ENCODE data around the gene UBE4B.
A peak's percentile ranks its signal among the peaks of the same experiment; 100 is the strongest.

Gene UBE4B

DNA sequence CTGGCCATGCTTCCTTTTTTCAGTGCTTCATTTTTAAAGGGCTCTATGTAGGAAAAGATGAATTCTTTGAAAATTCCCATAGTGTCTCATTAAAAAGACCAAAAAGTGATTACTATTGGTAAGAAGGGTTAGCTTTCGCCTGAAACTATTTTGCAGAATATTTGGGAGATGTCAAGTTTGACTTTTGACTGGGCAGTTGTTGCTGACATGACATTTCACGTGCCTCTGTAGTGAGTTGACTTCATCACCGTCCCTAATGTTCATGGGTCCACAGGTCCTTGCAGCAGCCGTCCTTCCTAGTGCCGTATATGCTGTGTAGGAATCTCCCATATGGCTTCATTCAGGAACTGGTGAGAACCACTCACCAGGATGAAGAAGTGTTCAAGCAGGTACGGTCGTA is 88.9 kb downstream of the UBE4B start:
- DNase-seq = no peak

- DNase-seq = no peak
Measured at GRCh38 chr1:10122926-10123325, 90.2 kb downstream of the UBE4B start.

DNA sequence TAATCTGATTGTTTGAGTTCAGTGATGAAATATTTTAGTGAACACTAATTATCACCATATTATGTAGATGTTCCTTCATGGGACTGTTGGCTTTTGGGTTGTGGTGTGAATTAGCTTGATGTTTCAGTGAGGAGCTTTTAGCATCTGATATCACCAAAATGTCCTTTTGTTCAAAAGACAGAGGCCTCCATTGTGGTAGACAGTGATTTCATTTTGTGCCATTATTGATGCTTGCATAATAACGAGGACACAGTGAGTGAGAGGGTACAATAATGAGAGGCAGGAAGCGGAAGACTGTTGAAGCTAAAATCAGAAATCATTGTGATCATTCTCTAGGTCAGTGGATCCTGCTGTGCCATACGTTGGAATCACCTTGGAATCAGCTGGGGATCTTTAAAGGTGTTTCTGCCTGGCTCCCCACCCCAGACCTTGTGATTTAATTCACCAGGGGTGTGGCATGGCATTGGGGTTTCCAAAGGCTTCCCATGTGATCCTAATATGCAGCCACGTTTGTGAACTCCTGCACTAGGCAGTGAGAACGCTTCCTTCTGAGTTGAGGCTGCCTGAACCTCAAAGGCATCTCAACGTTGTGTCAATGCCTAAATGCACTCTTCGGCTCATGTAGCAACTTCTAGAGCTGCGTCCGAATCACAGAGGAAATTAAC is 95.5 kb downstream of the UBE4B start:
- DNase-seq = no peak

DNA sequence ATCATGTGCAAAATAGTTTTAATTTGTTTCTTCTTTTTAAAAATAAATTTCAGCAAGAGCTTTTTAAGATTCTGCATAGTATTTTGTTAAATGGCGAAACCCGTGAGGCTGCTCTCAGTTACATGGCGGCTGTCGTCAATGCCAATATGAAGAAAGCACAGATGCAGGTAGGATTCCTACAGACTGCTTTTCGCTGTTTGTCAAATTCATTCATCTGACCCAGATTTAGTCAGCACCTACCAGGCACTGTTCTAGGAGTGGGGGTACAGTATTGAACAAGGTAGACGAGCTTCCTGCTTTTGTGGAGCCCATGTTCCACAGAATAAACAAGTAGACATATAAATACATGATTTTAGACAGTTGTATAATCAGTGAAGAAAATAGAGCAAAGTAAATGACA is 99.6 kb downstream of the UBE4B start:
- no peak for DNase-seq

DNA sequence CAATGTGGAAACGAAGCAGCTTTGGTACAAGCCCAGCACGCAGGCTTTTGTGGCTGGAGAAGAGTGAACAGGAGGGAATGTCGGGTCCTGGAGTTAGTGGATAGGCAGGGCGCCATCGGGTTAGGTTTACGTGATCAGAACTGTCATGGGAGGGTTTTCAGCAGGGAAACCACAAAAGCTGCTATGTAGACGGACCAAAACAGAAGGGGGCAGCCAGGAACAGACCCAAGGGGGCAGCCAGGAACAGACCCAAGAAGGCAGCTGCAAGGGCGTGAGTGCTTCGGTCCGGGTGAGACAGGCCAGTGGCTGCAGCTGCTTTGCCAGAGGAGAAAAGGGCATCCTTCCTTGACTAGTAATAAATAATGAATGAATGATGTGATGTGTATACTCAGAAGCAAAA is 100.1 kb downstream of the UBE4B start:
- DNase-seq = no peak

DNA sequence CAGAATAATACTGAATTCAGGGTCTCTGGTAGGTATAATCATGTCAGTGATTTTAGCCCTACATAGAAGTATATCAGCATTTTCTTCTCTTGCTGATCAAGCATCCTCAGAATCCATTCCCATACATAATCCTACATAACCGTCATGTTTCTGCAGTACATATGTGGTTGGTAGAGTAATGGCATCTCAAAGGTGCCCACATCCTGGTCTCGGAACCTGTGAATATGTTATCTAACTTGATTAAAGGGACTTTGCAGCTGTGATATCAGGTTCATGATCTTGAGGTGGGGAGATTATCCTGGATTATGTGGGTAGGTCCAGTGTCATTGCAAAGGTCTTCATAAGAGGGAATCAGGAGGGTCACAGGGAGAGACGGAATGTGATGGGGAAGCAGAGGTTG is 108.2 kb downstream of the UBE4B start:
- DNase-seq = no peak

DNA sequence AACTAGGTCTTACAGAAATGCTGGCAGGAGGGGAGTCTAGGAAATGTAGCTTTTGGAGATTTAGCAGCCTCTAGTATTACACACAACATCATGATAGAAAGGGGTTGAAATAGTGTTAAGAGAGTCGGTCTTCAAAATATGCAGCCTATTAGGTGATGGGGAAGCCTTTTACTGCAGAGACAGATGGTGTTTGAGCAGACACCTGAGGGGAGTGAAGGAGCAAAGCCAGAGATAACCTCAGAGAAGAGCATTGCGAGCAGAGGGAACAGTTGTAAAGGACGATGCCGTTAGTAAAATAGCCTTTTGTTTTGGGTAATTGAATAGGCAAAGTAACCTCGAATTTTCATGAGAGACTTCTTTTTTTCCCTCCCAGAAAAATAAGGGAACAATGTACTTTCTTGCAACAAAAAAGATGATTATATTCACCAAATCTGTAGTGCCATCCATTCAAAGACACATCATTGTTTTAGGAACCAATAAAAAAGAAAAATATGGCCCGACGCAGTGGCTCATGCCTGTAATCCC is 111.3 kb downstream of the UBE4B start:
- no peak for DNase-seq

GRCh38 chr1:10146391-10146790 is 113.6 kb downstream of the UBE4B start:
- no peak for DNase-seq

DNA sequence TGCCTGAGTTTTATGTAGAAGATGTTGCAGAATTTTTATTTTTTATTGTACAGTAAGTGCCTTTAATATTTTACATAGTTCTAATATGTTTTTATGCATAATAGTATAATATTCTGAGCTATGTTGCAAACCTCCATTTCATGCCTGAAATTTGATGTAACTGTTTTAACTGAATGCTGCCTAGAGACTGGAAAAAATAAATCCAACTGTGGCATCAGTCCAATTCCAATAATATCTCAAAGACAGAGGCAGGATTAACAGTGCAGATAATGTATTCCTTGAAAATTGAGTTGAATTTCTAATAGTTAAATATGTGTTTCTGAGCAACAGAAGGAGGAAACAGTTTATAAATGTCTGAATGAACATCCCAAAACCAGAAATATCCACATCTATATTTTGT is 116.5 kb downstream of the UBE4B start:
- no peak for DNase-seq

DNA sequence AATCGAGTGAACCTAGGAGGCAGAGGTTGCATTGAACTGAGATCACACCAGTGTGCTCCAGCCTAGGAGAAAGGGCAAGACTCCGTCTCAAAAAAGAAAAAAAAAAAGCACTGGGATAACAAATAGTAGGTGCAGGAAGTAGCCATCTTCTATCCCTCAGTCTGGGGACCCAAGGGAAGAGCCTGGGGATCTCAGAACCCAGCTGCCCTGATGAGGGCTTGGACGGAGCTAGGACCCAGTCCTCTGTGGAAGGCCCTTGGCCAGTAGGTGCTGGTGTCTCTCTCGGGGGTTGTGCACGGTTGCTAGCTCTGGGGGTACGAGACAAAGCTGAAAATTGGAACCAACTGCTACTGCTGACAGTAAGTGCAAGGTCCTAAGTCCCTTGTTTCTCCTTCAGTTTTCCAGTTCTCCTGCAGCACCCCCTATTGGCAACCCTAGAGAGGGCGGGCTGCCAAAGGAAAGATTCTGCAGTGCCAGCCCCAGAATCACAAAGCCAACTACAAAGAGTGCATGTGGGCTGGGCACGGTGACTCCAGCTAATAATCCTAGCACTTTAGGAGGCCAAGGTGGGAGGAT is 120.0 kb downstream of the UBE4B start:
- DNase-seq = peak; percentile 65 to 84

GRCh38 chr1:10155087-10155712 is 122.4 kb downstream of the UBE4B start:
- no peak for DNase-seq

GRCh38 chr1:10160173-10160572 is 127.4 kb downstream of the UBE4B start:
- no peak for DNase-seq

DNA sequence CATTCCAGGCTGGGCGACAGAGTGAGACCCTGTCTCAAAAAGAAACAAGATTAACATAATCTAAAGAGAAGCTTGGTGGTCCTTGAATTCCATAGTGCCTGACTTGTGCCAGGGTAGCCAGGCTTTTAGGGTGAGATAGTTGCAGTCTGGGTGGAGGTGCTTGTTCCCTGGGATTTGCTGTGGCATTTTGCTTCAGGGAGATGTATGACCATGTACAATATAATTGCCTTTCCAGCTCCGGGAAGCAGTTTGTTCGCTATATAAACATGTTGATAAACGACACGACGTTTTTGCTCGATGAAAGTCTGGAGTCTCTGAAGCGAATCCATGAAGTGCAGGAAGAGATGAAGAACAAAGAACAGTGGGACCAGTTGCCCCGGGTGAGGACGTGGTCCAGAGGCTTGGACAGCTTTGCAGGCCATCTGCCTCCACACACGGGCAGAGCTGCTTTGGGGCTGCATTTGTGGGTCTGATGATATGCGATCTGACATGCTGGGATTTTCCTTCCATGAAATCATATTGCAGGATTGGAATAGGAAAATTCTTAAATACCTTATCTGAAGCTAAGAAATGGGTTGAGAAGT is 128.2 kb downstream of the UBE4B start:
- DNase-seq = peak in 1 of 2 experiments; percentile 9

DNA sequence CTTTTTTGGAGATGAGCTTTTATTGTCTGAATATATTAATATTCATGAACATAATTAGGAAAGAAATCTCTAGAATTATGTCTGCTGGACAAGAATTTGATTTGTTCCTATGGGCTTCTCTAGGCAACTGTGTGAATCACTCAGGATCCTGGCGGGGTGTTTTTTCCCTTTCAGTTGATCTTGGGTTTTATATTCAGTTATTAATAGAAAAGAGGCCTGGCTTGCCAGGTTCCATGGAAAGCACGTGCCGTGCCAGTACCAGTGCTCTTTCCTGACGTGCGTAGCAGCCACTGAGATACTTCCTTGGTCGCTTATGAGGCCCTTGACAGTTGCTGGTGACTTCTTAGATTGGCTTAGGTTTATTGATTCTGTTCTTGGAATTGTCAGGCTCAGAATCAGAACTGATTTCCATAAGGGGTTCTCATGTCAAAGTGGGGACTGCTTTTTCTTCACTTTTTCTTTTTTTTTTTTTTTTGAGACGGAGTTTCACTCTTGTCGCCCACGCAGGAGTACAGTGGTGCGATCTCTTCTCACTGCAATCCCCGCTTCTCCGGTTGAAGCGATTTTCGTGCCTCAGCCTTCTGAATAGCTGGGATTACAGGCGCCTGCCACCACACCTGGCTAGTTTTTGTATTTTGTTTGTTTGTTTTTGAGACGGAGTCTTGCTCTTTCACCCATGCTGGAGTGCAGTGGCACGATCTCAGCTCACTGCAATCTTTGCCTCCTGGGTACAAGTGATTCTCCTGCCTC is 129.0 kb downstream of the UBE4B start:
- no peak for DNase-seq

- DNase-seq = no peak
Measured at GRCh38 chr1:10168912-10169514, 136.3 kb downstream of the UBE4B start.

GRCh38 chr1:10170239-10170574 is 137.4 kb downstream of the UBE4B start:
- DNase-seq = no peak

GRCh38 chr1:10171105-10171767 is 138.5 kb downstream of the UBE4B start:
- no peak for DNase-seq

DNA sequence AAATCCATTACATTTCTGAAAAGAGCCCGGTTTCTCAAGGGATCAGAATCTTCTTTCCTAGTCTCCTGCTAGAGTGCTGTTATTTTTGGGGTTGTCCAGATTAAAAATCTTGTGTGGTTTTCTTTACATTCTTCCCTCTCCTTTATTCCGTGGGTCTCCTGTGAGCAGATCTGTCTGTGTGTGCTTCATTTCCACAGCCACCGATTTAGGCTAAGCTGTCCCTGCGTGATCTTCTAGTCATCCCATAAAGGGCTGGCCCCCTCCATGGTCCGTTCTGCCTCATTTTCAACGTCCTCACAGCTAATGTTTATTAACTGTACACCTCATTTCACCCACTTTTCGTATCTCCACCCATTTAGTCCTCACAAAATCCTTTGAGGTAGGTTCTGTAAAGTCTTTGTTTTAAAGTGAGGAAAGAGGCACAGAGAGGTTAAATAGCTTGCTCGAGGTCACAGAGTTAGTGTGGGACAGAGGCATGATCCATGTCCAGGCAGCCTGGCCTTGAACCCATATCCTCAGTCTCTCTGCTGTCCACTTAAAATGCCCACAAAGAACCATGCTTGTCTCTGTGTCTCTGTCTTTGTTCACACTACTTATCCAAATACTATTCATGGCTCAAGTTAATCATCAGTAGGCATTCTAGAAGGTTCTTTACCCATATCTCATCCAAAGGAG is 139.4 kb downstream of the UBE4B start:
- DNase-seq = no peak

DNA sequence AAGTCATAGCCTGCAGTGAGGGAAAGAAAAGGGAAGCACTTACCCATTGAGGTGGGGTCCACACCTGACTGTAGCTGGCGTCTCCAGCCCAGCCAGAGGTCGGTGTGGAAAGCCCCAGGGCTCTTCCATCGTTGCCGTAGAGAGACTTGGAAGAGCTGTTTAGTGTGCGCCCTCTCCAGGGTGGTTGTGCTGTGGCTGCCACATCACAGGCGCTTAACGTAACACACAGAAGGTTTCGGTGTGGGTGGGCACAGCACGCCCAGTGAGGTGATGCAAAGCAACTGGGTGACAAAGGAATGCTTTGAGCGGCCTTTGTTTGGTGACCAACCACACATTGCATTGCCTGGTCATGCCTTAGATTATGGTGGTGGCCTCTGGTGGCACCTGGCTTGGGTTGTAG is 140.8 kb downstream of the UBE4B start:
- DNase-seq = no peak

GRCh38 chr1:10177876-10178275 is 145.1 kb downstream of the UBE4B start:
- no peak for DNase-seq

DNA sequence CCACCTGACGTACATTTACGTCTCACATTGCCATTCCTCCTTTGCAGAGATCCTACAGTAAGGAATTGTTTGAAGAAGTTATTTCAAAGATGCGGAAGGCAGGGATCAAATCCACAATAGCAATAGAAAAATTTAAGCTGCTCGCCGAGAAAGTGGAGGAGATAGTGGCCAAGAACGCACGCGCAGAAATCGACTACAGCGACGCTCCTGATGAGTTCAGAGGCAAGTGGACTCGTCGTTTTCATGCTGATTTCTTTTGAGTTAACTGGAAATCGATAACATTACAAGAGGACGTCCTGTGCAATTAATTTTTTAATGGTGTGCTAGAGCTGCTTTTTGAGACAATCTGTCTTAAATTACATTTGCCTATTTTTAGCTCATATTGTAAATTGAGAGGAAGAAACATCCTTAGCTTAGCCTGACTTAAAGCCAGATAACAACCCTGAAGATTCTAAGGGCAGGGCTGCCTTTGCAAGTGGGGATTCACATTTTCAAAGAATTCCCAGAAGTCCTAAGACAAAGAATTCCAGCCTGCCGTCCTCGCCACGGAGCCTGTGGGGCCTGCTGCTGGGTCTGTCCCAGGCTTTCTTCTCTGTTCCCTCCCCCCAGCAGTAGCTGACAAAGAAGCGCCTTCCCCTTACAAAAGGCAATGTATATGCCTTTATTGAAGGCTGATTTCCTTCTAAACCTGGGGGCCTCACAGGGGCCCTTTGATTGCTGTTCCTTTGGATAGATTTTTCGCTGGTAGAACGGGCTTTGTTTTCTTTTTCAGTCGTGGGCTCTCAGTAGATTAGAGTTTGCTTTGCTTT is 146.0 kb downstream of the UBE4B start:
- DNase-seq = no peak
